ENCODE measurements around the gene LPCAT2.
A peak's percentile ranks its signal among the peaks of the same experiment; 100 is the strongest.

LPCAT2 gene

GRCh38 chr16:55508941-55509931, at the start of gene LPCAT2:
Gene LPCAT2, plus strand, starts transcription at chr16:55509072. Its CDS starts 110 bp downstream, at chr16:55509182.
- DNase-seq: no peak

- DNase-seq: no peak
These were observed 46.6 kb upstream of the LPCAT2 start for GRCh38 chr16:55462241-55462640.

- no peak for DNase-seq
These were observed 44.5 kb upstream of the LPCAT2 start for GRCh38 chr16:55464375-55464774.

- DNase-seq: peak in 1 of 2 experiments; percentile 70
These were observed 43.6 kb upstream of the LPCAT2 start for GRCh38 chr16:55465077-55465896.

GRCh38 chr16:55466209-55466608, 42.7 kb upstream of the LPCAT2 start:
- DNase-seq: no peak

- no peak for DNase-seq
These were observed 41.0 kb upstream of the LPCAT2 start for GRCh38 chr16:55467898-55468297.

GRCh38 chr16:55468352-55468990, 40.4 kb upstream of the LPCAT2 start:
- no peak for DNase-seq

- no peak for DNase-seq
These were observed 38.9 kb upstream of the LPCAT2 start for GRCh38 chr16:55469821-55470532.

- no peak for DNase-seq
These were observed 38.1 kb upstream of the LPCAT2 start for GRCh38 chr16:55470533-55471371.

GRCh38 chr16:55471448-55472097, 37.3 kb upstream of the LPCAT2 start:
- DNase-seq: no peak

GRCh38 chr16:55473587-55473986, 35.3 kb upstream of the LPCAT2 start:
- DNase-seq: no peak

GRCh38 chr16:55474821-55475220, 34.1 kb upstream of the LPCAT2 start:
- no peak for DNase-seq

GRCh38 chr16:55475919-55476318, 33.0 kb upstream of the LPCAT2 start:
- no peak for DNase-seq

- DNase-seq: no peak
These were observed 32.0 kb upstream of the LPCAT2 start for GRCh38 chr16:55476625-55477533.

- DNase-seq: no peak
These were observed 31.1 kb upstream of the LPCAT2 start for GRCh38 chr16:55477736-55478135.

- no peak for DNase-seq
These were observed 29.9 kb upstream of the LPCAT2 start, which contains the start of gene MMP2 for GRCh38 chr16:55478827-55479429. Gene MMP2, plus strand, starts transcription at chr16:55479198. Its CDS starts 282 bp downstream, at chr16:55479480.

- DNase-seq: no peak
These were observed 29.3 kb upstream of the LPCAT2 start for GRCh38 chr16:55479430-55480140.

GRCh38 chr16:55480228-55480655, 28.6 kb upstream of the LPCAT2 start:
- DNase-seq: no peak
